HEK293 (cell line): ENCODE measurements around the gene LOXL4.

Experiments used
- FEZF1 ChIP-seq: fragments of 450-650 bp; formaldehyde crosslinking; IDR thresholded peaks from 2 replicates; pipeline ENCODE4 v1.5.1; 2016; ENCODE audit warnings: missing biosample characterization, missing genetic modification characterization
- KLF16 ChIP-seq: fragments of 450-650 bp; formaldehyde crosslinking; IDR thresholded peaks from 2 replicates; pipeline ENCODE4 v1.5.1; 2017; ENCODE audit warnings: missing biosample characterization, missing genetic modification characterization
- YY1 ChIP-seq: fragments of 450-650 bp; formaldehyde crosslinking; IDR thresholded peaks from 2 replicates; pipeline ENCODE4 v1.5.1; 2018; ENCODE audit warnings: missing biosample characterization, missing genetic modification characterization
- ZBTB1 ChIP-seq: fragments of 450-650 bp; formaldehyde crosslinking; IDR thresholded peaks from 2 replicates; pipeline ENCODE4 v1.5.1; 2016; ENCODE audit warnings: missing biosample characterization, missing genetic modification characterization
- ZNF169 ChIP-seq: fragments of 450-650 bp; formaldehyde crosslinking; IDR thresholded peaks from 2 replicates; pipeline ENCODE4 v1.5.1; 2016; ENCODE audit warnings: missing biosample characterization, missing genetic modification characterization
- ZNF274 ChIP-seq, 2 experiments: fragments of 200-500 bp in 1 of 2; fragments of 450-650 bp in 1 of 2; sonication (Bioruptor generic) in 1 of 2; formaldehyde crosslinking in 1 of 2; IDR thresholded peaks; 2 replicates each; pipeline versions ENCODE4 v1.5.1 to v1.6.1; 2014 to 2016; ENCODE audit warnings: borderline replicate concordance in 1 of 2, inconsistent platforms in 1 of 2, low read length in 1 of 2, missing biosample characterization in 1 of 2, missing genetic modification characterization in 1 of 2
- ZNF48 ChIP-seq: fragments of 450-650 bp; formaldehyde crosslinking; IDR thresholded peaks from 2 replicates; pipeline ENCODE4 v1.5.1; 2016; ENCODE audit warnings: missing biosample characterization, missing genetic modification characterization
- TF ChIP-seq, protein P1 (sequence below): fragments of 450-650 bp; formaldehyde crosslinking; IDR thresholded peaks from 2 replicates; pipeline ENCODE4 v1.5.1; 2016; ENCODE audit warnings: missing biosample characterization, missing genetic modification characterization
- TF ChIP-seq, protein P2 (sequence below): IDR thresholded peaks from 2 replicates; pipeline ENCODE4 v1.6.1; 2011; ENCODE audit warnings: mild to moderate bottlenecking, low read depth, low read length, borderline replicate concordance
- TF ChIP-seq, protein P3 (sequence below): fragments of 450-650 bp; formaldehyde crosslinking; IDR thresholded peaks from 2 replicates; pipeline ENCODE4 v1.5.1; 2017; ENCODE audit warnings: missing biosample characterization, missing genetic modification characterization

DNA sequence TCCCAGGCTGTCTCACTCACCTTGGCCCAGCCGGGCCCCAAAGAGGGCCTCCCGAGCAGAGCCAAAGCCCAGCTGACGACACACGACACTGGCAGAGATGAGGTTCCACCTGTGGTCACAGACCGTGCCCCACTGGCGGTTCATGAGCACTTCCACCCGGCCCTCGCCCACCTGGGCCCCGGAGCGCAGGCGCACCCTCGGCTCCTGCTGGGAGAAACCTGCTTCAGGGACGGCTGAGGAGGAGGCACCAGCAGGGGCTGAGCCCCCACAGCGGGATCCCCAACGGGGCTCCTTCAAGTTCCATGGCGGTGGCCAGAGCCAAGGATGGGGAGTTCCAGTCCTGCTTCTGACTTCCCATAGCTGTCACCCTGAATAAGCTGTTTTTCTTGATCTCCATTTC, 10.0 kb downstream of the LOXL4 start:
- TF ChIP-seq, protein P1, sequence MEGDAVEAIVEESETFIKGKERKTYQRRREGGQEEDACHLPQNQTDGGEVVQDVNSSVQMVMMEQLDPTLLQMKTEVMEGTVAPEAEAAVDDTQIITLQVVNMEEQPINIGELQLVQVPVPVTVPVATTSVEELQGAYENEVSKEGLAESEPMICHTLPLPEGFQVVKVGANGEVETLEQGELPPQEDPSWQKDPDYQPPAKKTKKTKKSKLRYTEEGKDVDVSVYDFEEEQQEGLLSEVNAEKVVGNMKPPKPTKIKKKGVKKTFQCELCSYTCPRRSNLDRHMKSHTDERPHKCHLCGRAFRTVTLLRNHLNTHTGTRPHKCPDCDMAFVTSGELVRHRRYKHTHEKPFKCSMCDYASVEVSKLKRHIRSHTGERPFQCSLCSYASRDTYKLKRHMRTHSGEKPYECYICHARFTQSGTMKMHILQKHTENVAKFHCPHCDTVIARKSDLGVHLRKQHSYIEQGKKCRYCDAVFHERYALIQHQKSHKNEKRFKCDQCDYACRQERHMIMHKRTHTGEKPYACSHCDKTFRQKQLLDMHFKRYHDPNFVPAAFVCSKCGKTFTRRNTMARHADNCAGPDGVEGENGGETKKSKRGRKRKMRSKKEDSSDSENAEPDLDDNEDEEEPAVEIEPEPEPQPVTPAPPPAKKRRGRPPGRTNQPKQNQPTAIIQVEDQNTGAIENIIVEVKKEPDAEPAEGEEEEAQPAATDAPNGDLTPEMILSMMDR (tag by site-specific recombination) = no peak
- TF ChIP-seq ZNF274 (IDR thresholded peaks at IDR 0.05; ENCODE audit: low read length) (no peak), ZNF274 (tag by site-specific recombination; IDR thresholded peaks at IDR 0.05; ENCODE audit: borderline replicate concordance) (no peak), KLF16 (tag by site-specific recombination) (no peak), ZNF48 (no peak), ZNF169 (tag by site-specific recombination) (no peak), FEZF1 (tag by site-specific recombination) (no peak), YY1 (no peak), ZBTB1 (tag by site-specific recombination) (no peak)
- TF ChIP-seq, protein P2, sequence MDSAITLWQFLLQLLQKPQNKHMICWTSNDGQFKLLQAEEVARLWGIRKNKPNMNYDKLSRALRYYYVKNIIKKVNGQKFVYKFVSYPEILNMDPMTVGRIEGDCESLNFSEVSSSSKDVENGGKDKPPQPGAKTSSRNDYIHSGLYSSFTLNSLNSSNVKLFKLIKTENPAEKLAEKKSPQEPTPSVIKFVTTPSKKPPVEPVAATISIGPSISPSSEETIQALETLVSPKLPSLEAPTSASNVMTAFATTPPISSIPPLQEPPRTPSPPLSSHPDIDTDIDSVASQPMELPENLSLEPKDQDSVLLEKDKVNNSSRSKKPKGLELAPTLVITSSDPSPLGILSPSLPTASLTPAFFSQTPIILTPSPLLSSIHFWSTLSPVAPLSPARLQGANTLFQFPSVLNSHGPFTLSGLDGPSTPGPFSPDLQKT = no peak
- TF ChIP-seq, protein P3, sequence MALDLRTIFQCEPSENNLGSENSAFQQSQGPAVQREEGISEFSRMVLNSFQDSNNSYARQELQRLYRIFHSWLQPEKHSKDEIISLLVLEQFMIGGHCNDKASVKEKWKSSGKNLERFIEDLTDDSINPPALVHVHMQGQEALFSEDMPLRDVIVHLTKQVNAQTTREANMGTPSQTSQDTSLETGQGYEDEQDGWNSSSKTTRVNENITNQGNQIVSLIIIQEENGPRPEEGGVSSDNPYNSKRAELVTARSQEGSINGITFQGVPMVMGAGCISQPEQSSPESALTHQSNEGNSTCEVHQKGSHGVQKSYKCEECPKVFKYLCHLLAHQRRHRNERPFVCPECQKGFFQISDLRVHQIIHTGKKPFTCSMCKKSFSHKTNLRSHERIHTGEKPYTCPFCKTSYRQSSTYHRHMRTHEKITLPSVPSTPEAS (tag by site-specific recombination) = no peak
